Pons (tissue), 1 donor: Measurements from ENCODE around the gene DRP2.
A peak's percentile ranks its signal among the peaks of the same experiment; 100 is the strongest.
"Not testable (repeated sequence)": the region's sequence is repeated elsewhere in the genome, so short reads cannot be mapped to it uniquely, and the experiment has no call there.

ENCODE experiments used
- DNase-seq: peaks from one replicate; pipeline ENCODE4 v3.0.0-alpha.2; 2016; ENCODE audit warnings: low spot score

Gene DRP2

DNA sequence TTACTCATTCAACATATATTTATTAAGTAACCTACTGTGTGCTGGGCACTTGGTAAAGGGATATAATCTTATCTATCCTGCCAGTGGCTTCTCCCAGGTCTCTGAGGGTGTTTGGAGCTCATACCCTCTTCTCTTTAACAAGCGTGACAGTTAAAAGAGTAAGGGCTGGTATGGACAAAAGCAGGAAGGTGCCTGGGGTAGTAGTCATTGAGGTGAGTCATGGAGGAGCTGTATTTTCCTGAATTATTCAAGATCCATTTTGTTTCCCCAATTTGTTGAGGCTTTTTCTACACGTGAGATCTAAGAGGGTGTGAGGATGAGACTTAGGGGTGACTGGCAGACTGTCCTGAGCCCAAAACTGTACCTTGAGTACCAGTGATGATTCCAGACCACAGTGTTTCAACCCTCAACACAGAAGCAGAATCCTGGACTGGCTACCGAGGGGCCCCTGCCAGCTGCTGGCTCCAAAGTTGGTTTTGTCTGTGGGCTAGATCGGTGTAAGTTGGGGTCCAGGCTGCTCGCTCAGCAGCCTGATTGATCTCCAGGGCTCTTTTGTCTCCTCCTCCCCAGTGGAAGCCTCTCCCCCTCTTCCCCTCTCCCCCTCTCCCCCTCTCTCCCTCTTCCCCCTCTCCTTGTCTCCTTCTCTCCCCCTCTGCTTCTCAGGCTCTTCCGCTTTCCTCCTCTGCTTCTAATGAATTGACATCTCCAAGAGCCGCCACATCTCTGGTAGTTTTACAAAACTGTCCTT lies at the start of gene DRP2:
DRP2 (plus strand) TSS at position 671 of the 748 bp plus-strand sequence. CDS start 11,862 bp downstream, outside the sequence.
- DNase-seq, result no peak

- DNase-seq, result no peak
These were observed 47.6 kb upstream of the DRP2 start for GRCh38 chrX:101171883-101172400.

- DNase-seq, result no peak
These were observed 43.1 kb upstream of the DRP2 start for GRCh38 chrX:101176439-101176838.

DNA sequence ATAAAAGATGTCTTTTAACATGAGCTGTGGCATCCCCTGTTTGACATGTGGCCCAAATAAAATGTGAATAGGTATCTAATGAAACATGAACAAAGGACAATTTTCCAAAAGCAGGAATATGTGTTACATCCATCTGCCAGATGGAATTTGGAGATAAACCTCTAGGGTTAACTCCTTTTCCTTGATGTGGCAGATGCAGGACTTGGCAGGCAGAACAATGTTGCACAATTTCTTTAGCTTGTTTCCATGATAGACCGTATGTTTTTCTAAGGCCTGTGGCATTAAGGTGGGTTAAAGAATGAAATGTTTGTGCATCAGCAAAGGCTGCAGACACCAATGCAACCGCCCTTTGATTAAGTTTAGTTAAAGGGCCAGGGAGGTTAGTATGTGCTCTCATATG lies 34.7 kb upstream of the DRP2 start:
- not testable (repeated sequence) for DNase-seq

GRCh38 chrX:101187961-101188360 lies 31.6 kb upstream of the DRP2 start:
- not testable (repeated sequence) for DNase-seq

- DNase-seq, result peak; percentile 1
These were observed 28.9 kb upstream of the DRP2 start for GRCh38 chrX:101190736-101191135.

DNA sequence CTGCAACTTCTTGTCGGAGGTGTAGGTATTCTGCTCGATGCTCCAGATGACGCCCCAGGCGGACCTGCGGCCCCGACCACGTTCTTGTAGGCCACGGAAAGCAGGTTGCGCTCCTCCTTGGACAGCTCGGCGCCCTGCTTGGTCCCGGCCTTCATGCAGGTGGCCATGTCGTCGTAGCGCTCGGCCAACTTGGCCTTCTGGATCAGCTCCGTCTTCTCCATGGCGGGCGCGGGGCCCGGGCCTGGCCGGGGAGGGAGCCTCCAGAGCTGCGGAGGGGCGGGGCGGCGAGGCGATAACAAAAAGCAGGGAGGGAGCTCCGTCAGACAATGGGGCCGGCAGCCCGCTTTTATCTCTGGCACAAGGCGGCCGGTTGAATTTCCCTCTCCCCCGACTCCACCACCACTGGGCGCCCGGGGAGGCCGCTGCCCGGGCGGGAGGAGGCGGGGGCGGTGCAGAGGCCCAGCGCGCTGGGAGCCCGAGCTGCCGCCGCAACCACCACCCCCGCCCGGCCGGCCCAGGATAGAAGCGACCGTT lies 28.3 kb upstream of the DRP2 start:
- no peak for DNase-seq

- no peak for DNase-seq
These were observed 24.0 kb upstream of the DRP2 start for GRCh38 chrX:101195442-101196173.

GRCh38 chrX:101203761-101204351 lies 15.7 kb upstream of the DRP2 start:
- no peak for DNase-seq

DNA sequence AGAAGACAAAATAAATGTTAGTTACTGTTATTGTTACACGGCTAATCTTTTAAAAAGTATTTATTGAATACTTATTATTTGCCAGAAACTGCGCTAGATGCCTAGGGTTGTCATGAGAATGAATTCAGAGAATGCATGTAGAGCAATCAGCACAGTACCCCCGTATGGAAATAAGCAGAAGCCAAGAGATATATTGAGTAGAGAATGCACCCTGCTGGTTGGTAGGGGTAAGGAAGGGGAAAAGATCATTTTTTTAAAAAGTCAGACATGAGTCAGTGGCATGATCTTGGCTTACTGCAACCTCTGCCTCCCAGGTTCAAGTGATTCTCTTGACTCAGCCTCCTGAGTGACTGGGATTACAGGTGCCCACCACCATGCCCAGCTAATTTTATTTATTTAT lies 13.1 kb upstream of the DRP2 start:
- peak; percentile 17 for DNase-seq

DNA sequence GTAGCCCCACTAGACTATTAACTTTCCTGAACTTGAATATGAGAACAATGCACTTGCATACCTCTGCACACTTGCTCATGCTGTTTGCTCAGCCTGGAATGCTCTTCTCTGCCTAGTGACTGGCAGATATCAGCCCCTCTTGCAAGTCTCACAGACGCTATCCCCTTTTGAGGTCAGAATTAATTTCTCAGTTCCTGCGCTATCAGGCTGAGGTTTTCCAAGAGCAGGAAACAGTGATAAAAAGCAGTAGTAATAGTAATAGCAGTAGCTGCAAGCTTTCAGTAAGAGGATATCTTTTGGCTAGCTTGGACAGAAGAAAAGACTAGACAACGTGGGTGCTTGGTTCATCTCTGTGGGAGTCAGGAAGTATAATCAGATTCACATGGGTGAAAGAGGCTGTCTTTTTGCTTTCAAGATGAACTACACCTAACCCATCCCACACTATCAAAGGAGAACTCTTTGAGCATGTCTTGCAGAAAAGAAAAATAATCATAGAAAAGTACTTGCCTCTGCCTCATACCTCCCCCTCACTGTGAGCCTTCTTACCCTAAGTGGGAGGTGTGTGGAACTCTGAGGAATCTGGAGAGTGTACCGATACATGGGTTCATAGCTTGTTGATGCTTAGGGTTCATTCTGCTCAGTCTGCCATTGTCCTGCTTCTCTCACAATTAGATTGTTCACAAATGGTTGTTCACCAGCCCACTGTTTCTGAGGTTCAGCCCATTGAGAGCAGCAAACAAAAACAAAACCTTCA lies 11.3 kb upstream of the DRP2 start:
- no peak for DNase-seq

- DNase-seq, result no peak
These were observed 9.0 kb upstream of the DRP2 start for GRCh38 chrX:101210630-101211029.

DNA sequence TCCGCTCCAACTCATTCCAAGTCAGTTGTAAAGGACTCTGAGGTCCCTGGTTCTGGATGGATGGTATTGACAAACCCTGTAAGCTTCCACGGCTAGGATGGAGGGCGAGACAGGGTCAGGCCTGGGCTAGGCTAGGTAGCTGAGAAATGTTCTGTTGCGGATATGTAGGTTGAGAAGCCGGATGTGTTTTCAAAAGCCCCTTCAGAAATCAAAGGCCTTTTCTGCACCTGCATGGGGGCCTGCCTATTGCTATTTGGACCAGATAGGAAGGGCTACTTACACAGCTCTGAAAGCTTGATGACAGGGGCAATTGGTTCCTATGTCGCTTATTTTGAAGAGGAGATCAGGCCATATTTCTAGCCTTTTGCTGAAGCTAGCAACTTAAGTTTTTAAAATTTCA lies 1.9 kb upstream of the DRP2 start:
- DNase-seq, result no peak

GRCh38 chrX:101219864-101220346 lies 319 bp downstream of the DRP2 start:
- DNase-seq, result no peak

DNA sequence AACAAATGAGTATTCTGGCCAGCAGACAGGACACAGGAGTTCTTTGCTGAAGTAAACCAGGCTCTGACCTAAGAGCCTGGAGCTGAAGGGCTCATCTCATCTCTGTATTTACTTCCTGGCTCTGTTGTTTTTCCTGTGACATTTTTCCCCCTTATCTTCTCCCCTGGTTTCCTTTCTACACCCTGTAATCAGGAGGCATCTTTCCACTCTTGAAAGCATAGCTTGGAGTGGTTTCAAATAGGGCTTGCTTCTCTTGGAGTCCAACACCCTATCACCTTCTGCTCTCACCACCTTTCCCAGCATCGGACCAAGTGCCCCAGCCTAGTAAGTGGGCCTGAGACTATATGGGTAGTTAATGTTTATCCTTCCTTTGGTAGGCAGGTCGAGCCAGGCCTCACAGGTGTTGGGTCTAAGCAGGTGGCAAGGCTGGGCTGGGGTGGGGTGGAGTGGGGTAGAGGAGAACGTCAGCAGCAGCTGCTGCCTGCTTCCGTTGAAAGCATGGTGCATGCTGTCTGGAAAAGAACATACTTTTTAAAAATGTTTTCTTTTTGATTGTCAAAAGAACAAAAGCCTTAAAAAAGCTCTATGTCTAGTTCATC lies 1.2 kb downstream of the DRP2 start:
- no peak for DNase-seq

GRCh38 chrX:101223226-101223625 lies 3.6 kb downstream of the DRP2 start:
- no peak for DNase-seq

DNA sequence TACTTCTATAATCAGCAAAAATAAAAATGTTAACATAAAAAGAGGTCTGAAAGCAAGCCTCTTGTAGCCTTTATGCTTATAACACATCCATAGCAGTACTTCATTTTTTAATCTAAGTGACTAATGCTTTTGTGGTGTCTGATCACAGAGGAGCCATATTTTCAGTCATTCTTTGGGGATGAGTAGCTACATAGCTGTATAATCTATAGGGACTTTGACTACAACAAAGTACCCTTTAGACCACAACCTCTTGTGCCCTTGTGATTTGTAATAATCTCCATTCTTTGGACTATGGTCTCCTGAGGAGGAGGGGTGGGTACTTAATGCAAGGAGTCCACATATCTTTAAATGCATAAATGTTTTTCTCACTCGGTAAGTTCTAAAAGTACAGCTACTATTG lies 9.6 kb downstream of the DRP2 start:
- no peak for DNase-seq

DNA sequence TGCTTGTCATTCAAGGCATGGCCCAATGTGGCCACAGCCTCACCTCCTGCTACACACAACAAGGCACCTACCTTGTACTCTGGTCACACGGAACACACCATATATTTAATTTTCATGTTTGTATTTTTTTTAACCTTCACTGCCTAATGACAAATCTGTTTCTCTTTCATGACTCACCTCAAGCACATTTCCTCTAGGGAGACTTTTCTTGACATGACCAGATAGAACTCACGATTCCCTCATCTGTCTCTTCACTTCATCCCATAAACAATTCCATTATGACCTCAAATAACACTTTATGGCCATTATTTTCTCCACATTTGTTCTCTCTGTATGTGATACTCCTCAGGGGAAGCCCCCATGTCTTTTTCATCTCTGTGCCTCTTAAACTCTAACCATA lies 11.1 kb downstream of the DRP2 start:
- no peak for DNase-seq

- no peak for DNase-seq
These were observed 11.5 kb downstream of the DRP2 start for GRCh38 chrX:101231080-101231479.

DNA sequence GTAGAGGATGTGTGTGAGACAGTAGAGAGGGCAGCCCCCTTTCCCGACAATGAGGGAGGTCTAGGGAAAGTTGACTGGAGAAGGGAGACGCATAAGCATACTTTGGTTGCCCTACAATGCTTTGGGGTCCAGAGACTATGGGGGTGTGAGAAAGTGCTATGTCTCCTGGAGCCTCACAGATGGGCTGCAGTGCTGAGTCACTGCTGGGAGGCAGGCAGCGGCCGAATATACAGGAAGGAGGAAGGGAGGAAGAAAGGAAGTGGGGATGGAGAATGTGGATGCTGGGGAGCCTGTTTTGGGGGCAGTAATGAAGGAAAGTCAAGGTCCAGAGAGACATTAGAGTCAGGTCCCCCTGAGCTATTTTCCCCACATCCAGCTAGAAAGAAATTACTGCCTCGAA lies 12.7 kb downstream of the DRP2 start:
- DNase-seq, result no peak

DNA sequence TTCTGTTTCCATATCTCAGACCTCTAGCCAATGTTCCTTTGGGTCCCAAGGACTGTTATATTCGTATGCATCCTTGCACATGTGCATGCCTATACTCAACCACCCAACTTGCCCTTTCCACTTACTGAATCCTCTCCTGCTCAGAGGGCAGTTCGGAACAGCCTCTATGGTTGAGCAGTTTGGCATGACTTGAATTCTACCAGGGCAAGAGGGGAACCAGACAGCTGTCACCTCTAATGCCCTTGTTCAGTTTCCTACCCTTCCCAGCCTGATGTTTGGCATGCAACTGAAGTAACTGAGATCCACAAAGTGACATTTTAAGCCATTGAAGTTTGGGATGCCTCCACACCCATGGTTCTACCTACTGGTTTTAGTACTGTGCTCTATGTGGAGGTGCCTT lies 17.5 kb downstream of the DRP2 start:
- DNase-seq, result no peak
